ENCODE data around the gene CHST12. TPM values are rescaled to one million over a fixed set of nuclear protein-coding genes. Genes with fewer than 3 reads are reported as not detected.
A peak's percentile ranks its signal among the peaks of the same experiment; 100 is the strongest.

The CHST12 gene
- total and polyA plus RNA-seq, 10 of the 15 experiments (the other 5 are each of a cell fraction or from before 2014, with no cell fraction given): 0.05 to 14.2 (median 3.3) TPM

- H3K27ac ChIP-seq (ENCODE audit: control insufficient read depth, insufficient read depth): no peak overlapping the region
- no peaks in the 10 kb centered on the region for H3K9me3 ChIP-seq (replicated peaks; ENCODE audit: control insufficient read depth, insufficient read depth, low read length)
- H3K79me2 ChIP-seq (ENCODE audit: control insufficient read depth, insufficient read depth, low read length): peaks cover 74% of the 10 kb centered on the region
- intact Hi-C loops (cut with micrococcal nuclease; ENCODE audit: unreplicated experiment) (no loop called here), in situ Hi-C loops (cut with MboI) (no loop called here)
- no peak overlapping the region for H2AFZ ChIP-seq (ENCODE audit: control insufficient read depth, low read depth, low read length)
- DNase-seq (ENCODE audit: low read depth, low spot score): no peak
- peak overlapping the region; percentile 93 for H3K4me3 ChIP-seq
- ChIA-PET RAD21 (ENCODE audit: unreplicated experiment) (interaction anchor here (1.0 to 1.1 kb wide), 2 partner anchors 47 to 112 kb away, joined by 4 read pairs; no protein-coding TSS in a partner anchor), SMC1A (ENCODE audit: uncharacterized antibody, unreplicated experiment) (interaction anchor here (0.8 to 1.4 kb wide), 4 partner anchors 13 to 319 kb away, joined by 3 to 10 read pairs (median 5); no protein-coding TSS in a partner anchor), POLR2A (no interaction called here), CTCF (interaction anchor here (0.7 to 3.4 kb wide), 4 partner anchors 9 to 1374 kb away, joined by 3 to 14 read pairs (median 4); partner anchors contain the start of gene CYP2W1)
- FAIRE-seq: no peak
- WGBS (ENCODE audit: insufficient coverage, insufficient replicate concordance, low lambda C conversion rate, missing lambda C conversion rate): 86% methylated on average over 8 of the region's 8 CpGs
- no peak for ATAC-seq
- H4K20me1 ChIP-seq (ENCODE audit: control insufficient read depth, insufficient read depth): peaks cover 3% of the 10 kb centered on the region; the same call in 1 of the 2 replicates
- BruUV-seq (replicated peaks): no TSS peak
- no peaks in the 10 kb centered on the region for H3K27me3 ChIP-seq (replicated peaks in 1 of 2; ENCODE audit: control insufficient read depth in 2 of 2, insufficient read depth in 2 of 2, low read length in 1 of 2)
- H3K4me1 ChIP-seq (ENCODE audit: control insufficient read depth, insufficient read depth, low read length): peaks cover 12% of the 10 kb centered on the region
- H3K9ac ChIP-seq (ENCODE audit: control insufficient read depth, insufficient read depth, low read length): peak overlapping the region; percentile 97; the same call in 1 of the 2 replicates
- TF ChIP-seq POLR2A (IDR thresholded peaks at IDR 0.05; ENCODE audit: low read depth, low read length) (0 out of 2 replicates have a peak, but pooled peaks have one; percentile 36), EGR1 (IDR thresholded peaks at IDR 0.05; ENCODE audit: borderline replicate concordance in 1 of 2, low read depth in 2 of 2, low read length in 2 of 2) (no peak), POLR2AphosphoS5 (IDR thresholded peaks at IDR 0.05; ENCODE audit: low read length) (peak; percentile 39)
- peak overlapping the region; percentile 75; the same call in 1 of the 2 replicates for H3K4me2 ChIP-seq (ENCODE audit: control insufficient read depth, insufficient read depth)
- H3K36me3 ChIP-seq (ENCODE audit: control insufficient read depth in 2 of 2, insufficient read depth in 2 of 2, low read length in 1 of 2): peaks cover 8 to 18% of the 10 kb centered on the region in 2 experiments; a peak in 3 of 4 replicates
Measured at GRCh38 chr7:2357165-2357564, 46.2 kb upstream of the CHST12 start.

DNA sequence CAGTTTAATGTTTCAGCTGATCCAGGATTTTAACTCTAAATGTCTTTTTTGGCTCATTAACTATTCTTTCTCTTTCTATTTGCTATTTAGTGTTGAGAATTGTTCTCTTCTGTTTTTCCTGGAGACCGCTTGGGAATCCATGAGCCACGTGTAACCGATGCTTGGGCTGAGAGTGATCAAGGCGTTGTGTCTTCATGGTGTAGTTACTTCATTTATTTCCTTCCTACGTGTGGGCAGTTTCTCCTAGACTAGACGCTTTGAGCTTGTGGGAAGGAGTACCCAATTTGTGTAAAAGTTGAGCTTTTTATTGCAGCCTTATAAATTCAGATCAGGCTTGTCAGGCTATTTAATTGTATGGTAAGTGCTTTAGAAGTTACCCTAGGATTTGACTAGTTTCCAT, 45.8 kb upstream of the CHST12 start:
- POLR2A ChIA-PET: no interaction called here
- FAIRE-seq (no peak), ATAC-seq (no peak), DNase-seq (ENCODE audit: low read depth, low spot score) (no peak)
- H3K27ac ChIP-seq (ENCODE audit: control insufficient read depth, insufficient read depth): no peak overlapping the region
- H3K9me3 ChIP-seq (replicated peaks; ENCODE audit: control insufficient read depth, insufficient read depth, low read length): no peaks in the 10 kb centered on the region
- TF ChIP-seq ATF7 (IDR thresholded peaks at IDR 0.05; ENCODE audit: low read depth): no peak
- no peak for TF ChIP-seq ZNF207 (IDR thresholded peaks at IDR 0.05; ENCODE audit: borderline replicate concordance)
- no peak for TF ChIP-seq ESRRA (IDR thresholded peaks at IDR 0.05; ENCODE audit: low read length)
- H4K20me1 ChIP-seq (ENCODE audit: control insufficient read depth, insufficient read depth): peaks cover 3% of the 10 kb centered on the region; the same call in 1 of the 2 replicates
- in situ Hi-C loops (cut with MboI): no loop called here
- 87% methylated on average over 6 of the region's 6 CpGs for WGBS (ENCODE audit: insufficient coverage, insufficient replicate concordance, low lambda C conversion rate, missing lambda C conversion rate)
- intact Hi-C loops (cut with micrococcal nuclease; ENCODE audit: unreplicated experiment): no loop called here
- H2AFZ ChIP-seq (ENCODE audit: control insufficient read depth, low read depth, low read length): no peak overlapping the region
- SMC1A ChIA-PET (ENCODE audit: uncharacterized antibody, unreplicated experiment): interaction anchor here (0.8 to 1.4 kb wide), 4 partner anchors 12 to 319 kb away, joined by 3 to 10 read pairs (median 5); no protein-coding TSS in a partner anchor
- no peaks in the 10 kb centered on the region for H3K27me3 ChIP-seq (replicated peaks in 1 of 2; ENCODE audit: control insufficient read depth in 2 of 2, insufficient read depth in 2 of 2, low read length in 1 of 2)
- H3K9ac ChIP-seq (ENCODE audit: control insufficient read depth, insufficient read depth, low read length): no peak overlapping the region
- peaks cover 11 to 23% of the 10 kb centered on the region in 2 experiments for H3K36me3 ChIP-seq (ENCODE audit: control insufficient read depth in 2 of 2, insufficient read depth in 2 of 2, low read length in 1 of 2)
- peaks cover 12% of the 10 kb centered on the region for H3K4me1 ChIP-seq (ENCODE audit: control insufficient read depth, insufficient read depth, low read length)
- no TSS peak for BruUV-seq (replicated peaks)
- H3K4me2 ChIP-seq (ENCODE audit: control insufficient read depth, insufficient read depth): peak overlapping the region; percentile 75; the same call in 1 of the 2 replicates
- peak overlapping the region; percentile 93; the same call in 1 of the 2 replicates for H3K4me3 ChIP-seq
- CTCF ChIA-PET: interaction anchor here (0.7 to 3.4 kb wide), 4 partner anchors 9 to 1375 kb away, joined by 3 to 14 read pairs (median 4); partner anchors contain the start of gene CYP2W1
- H3K79me2 ChIP-seq (ENCODE audit: control insufficient read depth, insufficient read depth, low read length): peaks cover 74% of the 10 kb centered on the region
- RAD21 ChIA-PET (ENCODE audit: unreplicated experiment): interaction anchor here (1.0 to 1.1 kb wide), 2 partner anchors 47 to 111 kb away, joined by 4 read pairs; no protein-coding TSS in a partner anchor

Measured in GM12878 (cell line).